GM18858 (cell line): ENCODE results near the gene LDHAL6B.
"Not testable (repeated sequence)": the region's sequence is repeated elsewhere in the genome, so short reads cannot be mapped to it uniquely, and the experiment has no call there.

Experiments used
- ATAC-seq: cut with Tn5 transposase; IDR thresholded peaks from one replicate; pipeline ENCODE4 v1.9.1; 2021; ENCODE audit not compliant: unreplicated experiment

The LDHAL6B gene

GRCh38 chr15:59206623-59207183, at the start of gene LDHAL6B:
TSS of gene LDHAL6B (plus strand) at chr15:59206843. CDS start at chr15:59206941, 98 bp downstream.
- ATAC-seq: no peak

DNA sequence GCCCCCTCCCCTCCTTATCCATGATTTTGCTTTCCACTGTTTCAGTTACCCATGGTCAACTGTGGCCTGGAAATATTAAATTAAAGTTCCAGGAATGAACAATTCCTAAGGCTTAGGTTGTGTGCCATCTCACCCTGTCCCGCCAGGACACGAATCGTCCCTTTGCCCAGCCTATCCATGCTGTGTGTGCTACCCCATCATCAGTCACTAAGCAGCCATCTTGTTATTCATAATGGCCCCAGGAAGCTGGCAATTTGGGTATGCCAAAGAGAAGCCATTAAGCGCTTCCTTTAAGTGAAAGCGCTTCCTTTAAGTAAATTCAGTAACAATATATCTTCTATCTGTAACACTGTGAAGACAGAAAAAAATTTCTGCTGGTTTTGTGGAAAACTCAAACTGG, 49.2 kb upstream of the LDHAL6B start:
- no peak for ATAC-seq

DNA sequence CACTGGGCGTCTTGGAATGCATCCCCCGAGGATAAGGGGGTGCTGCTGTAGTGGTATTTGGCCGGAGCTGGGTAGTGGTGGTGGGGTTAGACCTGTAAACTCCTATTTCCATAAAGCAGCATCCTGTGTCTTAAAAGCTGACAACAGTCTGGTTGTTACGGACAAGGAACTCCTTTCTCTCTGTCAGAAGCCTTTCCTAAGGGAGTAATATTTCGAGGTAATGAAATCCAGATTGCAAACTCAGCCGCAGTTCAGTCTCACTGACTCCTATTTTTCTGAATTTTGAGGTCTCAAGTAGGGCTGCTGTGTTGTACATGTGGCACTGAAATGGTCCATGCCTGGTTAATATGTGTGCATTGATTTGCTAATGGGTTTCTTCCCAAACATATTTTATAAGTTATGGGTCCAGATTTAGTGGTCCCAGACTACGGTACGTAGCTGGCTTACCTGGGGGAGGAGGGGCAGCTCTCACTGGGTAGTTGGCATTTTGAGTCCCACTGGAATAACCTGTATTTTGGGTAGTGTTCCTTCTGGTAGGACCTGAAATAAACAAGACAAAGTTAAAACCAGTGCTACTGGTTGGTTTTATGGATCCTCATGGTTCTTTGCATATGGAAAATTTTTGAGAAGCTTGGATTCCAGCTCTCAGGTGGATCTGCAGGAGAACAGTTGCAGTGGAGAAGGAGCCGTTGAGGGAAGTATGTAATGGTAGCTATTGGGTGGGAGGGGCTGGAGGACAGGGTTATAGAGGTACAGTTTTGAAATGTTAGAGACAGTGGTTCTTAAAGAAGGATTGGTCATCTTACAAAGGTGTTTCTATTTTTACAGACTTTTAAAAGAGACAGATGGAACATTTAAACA, 48.6 kb upstream of the LDHAL6B start:
- no peak for ATAC-seq

GRCh38 chr15:59158701-59159034, 48.0 kb upstream of the LDHAL6B start:
- no peak for ATAC-seq

- no peak for ATAC-seq
Measured at GRCh38 chr15:59159210-59159609, 47.4 kb upstream of the LDHAL6B start.

DNA sequence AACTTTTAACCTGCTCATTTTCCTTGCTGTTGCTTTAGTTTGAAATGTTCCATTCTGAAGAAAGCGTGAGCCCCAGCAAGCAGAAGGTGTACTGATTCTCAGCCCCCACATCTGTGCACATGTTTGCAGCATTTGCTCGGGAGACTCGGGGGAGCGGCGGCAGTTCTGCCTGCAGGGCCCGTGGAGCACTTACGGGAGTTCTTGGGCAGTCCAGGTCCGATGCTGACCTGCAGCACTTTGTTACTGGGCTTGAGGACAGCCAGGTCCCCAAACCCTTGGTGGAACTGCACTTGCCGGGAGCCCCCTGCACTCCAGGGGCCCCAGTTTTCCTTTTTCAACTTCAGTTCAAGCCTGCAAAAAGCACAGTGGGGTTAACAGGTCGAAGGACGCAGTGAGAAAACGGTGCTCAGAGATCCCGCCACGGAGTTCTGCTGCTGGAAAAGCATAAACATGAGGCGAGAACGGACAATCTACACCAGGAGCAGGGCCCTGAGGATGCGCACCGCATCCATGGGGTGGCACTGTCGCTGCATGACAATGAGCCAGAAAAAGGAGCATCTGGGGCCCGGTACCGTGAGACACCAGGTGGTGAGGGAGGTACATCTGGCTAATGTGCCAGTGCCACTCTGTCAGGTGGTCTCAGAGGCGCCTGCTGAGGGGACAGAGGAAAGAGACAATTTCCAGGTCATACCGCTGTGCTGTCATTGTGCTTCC, 45.6 kb upstream of the LDHAL6B start:
- no peak for ATAC-seq

DNA sequence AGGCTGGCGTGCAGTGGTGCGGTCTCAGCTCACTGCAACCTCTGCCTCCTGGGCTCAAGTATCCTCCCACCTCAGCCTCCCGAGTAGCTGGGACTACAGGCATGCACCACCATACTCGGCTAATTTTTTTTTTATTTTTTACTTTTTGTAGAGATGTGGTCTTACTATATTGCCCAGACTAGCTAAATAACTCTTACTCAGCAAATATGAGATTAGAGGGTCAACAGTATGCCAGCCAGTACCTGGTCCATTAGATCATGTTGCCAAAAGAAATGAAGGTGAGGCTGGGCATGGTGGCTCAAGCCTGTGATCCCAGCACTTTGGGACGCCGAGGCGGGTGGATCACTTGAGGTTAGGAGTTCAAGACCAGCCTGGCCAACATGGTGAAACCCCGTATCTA, 44.6 kb upstream of the LDHAL6B start:
- not testable (repeated sequence) for ATAC-seq

DNA sequence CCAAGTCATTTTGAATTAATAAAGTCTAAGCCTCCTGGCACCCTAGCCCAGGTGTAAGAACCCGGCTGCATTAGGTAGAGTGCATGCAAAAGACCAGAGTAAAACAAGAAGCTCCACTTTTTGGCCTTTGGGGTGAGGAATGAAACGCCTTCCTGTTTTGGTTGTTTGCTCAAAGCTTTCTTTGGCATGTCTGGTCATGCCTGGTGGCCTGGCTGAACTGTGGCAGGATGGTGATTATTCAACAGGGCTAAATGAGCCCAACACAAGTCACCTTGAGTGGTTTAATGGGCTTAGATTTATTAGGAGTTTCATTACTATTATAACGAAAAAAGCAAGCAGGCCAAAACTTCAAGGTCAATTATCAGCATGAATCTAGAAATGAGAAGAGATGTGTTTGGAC, 40.9 kb upstream of the LDHAL6B start:
- ATAC-seq: no peak

GRCh38 chr15:59166166-59166565, 40.5 kb upstream of the LDHAL6B start:
- no peak for ATAC-seq

- ATAC-seq: no peak
Measured at GRCh38 chr15:59166601-59167265, 39.9 kb upstream of the LDHAL6B start.

DNA sequence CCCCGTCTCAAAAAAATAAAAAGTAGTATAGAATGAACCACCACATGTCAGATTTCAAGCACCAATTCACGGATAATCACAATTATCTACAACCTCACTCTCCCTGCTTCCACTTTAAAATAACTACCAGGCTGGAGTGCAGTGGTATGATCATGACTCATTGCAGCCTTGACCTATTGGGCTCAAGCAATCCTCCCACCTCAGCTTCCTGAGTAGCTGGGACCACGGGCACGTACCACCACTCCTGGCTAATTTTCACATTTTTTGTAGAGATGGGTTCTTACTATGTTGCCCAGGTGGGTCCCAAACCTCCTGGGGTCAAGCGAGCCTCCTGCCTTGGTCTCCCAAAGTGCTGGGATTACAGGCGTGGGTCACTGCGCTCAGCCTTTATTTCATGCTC, 38.1 kb upstream of the LDHAL6B start:
- no peak for ATAC-seq

GRCh38 chr15:59169251-59169708, 37.4 kb upstream of the LDHAL6B start:
- no peak for ATAC-seq

- no peak for ATAC-seq
Measured at GRCh38 chr15:59170295-59171066, 36.2 kb upstream of the LDHAL6B start.

DNA sequence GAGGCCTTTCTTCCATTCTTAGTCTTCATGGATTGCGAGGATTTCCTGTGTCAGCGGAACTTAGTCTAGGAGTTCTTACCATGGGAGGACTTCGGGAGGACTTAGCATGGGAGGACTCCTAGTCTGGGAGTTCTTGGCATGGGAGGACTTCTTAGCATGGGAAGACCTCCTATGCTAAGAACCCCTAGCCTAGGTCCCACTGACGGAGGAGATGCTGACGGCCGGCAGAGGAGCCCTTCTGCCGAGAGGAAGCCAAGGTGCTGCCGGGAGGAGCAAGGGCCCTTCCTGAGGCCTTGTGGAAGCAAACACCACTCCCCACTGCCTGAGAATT, 35.6 kb upstream of the LDHAL6B start:
- no peak for ATAC-seq

- ATAC-seq: no peak
Measured at GRCh38 chr15:59172289-59172901, 34.2 kb upstream of the LDHAL6B start.

GRCh38 chr15:59173194-59173593, 33.4 kb upstream of the LDHAL6B start:
- no peak for ATAC-seq

- ATAC-seq: no peak
Measured at GRCh38 chr15:59174151-59174834, 32.4 kb upstream of the LDHAL6B start.

GRCh38 chr15:59174835-59175831, 31.5 kb upstream of the LDHAL6B start:
- ATAC-seq: peak; percentile 46
